22Rv1 (cell line): ENCODE measurements around the gene GNAI1.

Experiments
- ZFX ChIP-seq: fragments of 450-650 bp; IDR thresholded peaks from 2 replicates; pipeline ENCODE4 v1.6.1; 2017; ENCODE audit warnings: antibody characterized with exemption, borderline replicate concordance
- TF ChIP-seq, protein P1 (sequence below): fragments of 450-650 bp; IDR thresholded peaks from 2 replicates; pipeline ENCODE4 v1.5.1; 2017; ENCODE audit warnings: mild to moderate bottlenecking

DNA sequence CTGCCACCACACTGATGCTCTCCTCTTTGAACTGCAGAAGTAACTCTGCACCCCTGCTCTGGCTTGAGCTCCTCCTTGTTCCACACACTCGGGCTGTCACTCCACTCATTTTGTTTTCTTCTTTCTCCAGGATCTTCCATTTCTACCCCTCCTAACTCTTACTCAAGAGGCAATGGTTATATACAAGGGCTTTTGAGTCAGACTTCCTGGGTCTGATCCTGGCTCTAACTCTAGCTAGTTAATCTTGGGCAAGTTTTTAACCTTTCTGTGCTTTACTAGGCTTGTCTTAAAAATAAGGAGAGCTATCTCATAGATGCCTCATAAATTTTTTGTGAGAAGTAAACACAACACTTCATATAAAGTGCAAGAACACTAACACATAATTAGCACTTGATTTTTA is 45.3 kb upstream of the GNAI1 start:
- TF ChIP-seq, protein P1, sequence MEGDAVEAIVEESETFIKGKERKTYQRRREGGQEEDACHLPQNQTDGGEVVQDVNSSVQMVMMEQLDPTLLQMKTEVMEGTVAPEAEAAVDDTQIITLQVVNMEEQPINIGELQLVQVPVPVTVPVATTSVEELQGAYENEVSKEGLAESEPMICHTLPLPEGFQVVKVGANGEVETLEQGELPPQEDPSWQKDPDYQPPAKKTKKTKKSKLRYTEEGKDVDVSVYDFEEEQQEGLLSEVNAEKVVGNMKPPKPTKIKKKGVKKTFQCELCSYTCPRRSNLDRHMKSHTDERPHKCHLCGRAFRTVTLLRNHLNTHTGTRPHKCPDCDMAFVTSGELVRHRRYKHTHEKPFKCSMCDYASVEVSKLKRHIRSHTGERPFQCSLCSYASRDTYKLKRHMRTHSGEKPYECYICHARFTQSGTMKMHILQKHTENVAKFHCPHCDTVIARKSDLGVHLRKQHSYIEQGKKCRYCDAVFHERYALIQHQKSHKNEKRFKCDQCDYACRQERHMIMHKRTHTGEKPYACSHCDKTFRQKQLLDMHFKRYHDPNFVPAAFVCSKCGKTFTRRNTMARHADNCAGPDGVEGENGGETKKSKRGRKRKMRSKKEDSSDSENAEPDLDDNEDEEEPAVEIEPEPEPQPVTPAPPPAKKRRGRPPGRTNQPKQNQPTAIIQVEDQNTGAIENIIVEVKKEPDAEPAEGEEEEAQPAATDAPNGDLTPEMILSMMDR, result no peak
- no peak for TF ChIP-seq ZFX
